CD4-positive, alpha-beta T cell treated with Interleukin-6 for 4 hours (primary cell): ENCODE measurements around the gene XAGE2.
A peak's percentile ranks its signal among the peaks of the same experiment; 100 is the strongest.
"Not testable (repeated sequence)": the region's sequence is repeated elsewhere in the genome, so short reads cannot be mapped to it uniquely, and the experiment has no call there.

Experiments
- DNase-seq: peaks from one replicate; pipeline ENCODE4 v3.0.0-alpha.2; 2020; ENCODE audit warnings: mixed read lengths

Gene XAGE2, protein sequence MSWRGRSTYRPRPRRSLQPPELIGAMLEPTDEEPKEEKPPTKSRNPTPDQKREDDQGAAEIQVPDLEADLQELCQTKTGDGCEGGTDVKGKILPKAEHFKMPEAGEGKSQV

DNA sequence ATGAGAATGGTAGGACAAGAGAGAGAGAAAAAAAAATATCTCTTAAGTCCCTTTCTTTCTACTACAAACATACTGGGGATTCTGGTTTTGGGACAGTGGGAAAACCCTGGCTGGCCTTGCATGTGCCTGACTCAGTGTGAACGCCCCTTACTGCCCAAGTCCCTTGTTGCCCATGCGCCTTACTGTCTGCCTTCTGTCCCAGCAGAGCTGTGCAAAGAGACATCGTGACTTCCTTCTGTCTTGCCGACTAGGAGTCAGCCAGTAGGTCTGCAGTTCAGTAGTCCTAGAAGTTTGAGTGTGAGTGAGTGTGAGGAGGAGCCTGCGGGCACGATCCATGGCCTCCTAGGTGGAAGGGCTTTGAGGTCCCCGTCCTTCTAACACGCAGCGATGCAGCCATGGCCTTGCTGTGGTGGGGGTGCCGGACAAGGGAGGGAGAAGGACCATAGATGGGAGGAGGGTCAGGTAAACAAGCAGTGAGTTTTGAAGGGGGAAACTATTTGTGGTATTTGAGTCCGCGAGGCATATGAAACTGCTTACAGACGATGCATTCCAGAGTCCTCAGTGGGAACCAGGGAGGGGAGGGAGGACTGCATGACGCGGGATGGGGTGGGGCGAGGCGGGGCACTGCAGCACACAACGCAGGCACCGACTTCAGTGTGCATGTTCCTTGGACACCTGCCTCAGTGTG lies at the start of gene XAGE2:
XAGE2 (plus strand) TSS at position 654 of the 688 bp plus-strand sequence. CDS start 994 bp downstream, outside the sequence.
- no peak for DNase-seq

DNA sequence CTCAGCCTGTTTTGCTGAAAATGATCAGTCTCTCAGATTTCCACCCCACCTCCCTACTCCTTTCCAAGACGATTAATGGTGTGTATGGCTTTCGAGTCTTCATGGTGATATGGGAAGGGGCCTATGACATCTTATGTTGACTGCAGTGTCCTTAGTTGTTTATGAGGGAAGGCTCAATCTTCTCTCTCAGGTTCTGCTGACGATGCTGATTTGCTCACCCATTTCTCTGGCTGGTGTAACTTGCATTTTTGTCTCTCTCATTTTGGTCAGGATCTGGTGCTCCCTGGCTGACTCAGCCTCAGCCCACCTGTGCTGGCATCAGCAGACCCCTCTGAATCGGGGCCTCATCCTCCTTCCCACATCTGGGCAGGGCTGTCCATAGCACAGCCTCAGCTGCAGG lies 31.4 kb upstream of the XAGE2 start:
- no peak for DNase-seq

DNA sequence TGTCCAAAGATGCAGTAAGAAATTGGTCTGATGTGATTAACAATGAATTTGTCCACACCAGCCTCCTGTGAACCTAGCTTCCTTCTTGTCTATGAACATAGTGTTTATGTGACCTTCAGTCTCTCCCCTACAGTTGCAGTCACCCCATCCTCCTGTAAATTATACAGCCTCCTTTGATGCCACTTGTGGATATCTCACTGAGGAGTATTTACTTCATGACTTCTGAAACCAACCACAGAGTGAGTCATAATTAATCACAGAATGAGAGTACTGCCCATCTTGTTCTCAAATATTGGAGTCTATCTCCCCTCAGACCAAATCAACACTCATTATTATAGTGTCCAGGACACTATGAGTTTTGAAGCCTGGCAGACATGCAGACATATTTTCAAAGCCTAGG lies 27.3 kb upstream of the XAGE2 start:
- DNase-seq, result no peak

DNA sequence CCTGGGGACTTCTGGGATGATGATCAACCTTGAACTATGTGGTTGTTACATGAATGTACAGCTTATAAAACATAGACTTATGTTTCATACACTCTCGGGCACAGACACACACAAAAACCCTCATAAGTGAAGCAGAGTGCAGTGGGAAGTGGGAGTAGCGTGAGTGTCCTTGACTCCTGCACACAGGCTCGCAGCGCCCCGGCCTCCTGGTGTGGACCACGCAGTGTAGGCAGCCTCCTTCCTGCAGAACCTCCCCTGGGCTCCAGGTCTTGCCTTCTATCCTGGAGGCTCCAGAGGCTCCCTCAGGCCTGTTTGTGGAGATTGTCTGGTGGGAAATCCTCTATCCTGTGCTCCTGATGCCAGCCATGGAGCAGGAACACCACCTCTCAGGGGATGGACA lies 25.7 kb upstream of the XAGE2 start:
- not testable (repeated sequence) for DNase-seq

DNA sequence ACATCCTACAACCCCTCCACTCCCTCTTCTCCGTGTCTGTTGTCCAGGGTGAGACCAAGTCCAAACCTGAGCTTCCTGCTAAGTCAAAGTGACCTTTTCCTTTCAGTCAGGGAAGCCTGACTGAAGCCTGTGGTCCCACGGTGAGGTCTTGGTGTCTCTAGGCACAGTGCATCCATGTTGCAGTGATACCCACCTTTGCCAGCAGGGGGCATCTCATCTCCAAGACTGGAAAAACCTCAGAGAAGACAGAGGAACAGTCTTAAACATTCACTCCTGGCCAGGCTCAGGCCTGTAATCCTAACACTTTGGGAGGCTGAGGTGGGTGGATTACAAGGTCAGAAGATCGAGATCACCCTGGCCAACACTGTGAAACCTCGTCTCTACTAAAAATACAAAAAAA lies 23.4 kb upstream of the XAGE2 start:
- peak; percentile 42 for DNase-seq

DNA sequence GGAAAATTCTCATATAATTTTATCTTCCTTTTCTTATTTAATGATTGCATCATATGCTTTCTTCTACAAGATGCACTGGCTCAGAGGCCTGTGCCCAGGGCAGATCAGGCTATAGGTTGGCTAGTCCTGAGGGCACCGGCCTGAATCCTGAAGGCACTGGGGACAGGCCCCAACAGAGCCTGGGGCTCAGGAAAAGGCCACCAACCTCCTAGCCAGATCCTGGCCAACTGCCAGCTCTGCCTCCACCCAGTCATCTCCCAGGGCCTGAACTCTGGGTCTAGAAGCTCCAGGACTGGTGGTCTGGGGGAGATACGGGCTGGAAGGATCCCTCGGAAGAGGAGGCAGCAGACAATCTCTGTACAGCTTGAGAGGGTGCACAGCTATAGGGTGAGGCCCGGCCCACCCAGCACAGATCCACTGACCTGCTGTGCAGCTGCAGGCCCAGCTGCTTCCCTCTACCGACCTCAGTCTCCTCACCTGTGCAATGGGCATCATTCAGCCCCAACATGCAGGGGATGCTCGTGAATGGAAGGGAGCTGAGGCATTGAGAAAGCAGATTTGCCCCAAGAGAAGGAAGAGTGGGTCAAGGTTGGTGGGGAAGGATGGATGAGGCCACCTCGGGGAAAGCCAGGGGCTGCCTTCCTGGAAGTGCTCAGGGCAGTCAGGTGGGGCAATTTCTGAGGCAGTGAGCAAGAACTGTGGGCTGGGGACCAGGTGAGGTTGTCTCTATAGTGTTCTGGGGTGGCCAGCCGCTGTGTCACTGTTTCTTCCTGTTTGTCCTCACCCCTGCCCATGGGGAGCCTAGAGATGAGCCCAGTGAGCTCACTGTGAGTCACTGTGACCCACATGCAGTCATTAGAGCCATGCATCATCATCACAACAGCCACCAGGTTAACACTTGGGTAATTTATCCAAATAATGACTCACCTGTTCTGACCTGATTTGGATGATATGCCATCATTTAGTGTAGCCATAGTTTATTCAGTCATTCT lies 22.4 kb upstream of the XAGE2 start:
- DNase-seq, result no peak

DNA sequence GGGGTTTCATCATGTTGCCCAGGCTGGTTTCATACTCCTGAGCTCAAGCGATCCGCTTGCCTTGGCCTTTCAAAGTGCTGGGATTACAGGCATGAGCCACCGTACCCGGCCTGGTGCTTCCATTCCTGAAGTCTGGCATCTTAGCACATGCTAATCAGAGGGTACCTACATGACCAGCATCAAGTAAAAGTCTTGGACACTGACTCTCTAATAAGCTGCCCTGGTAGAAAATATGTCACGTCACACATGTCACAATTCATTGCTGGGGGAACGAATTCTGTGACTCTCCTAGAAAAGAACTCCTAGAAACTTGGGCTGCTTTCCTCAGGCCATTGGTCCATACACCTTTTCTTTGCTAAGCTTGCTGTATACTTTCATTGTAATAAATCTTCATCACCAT lies 19.1 kb upstream of the XAGE2 start:
- DNase-seq, result no peak

DNA sequence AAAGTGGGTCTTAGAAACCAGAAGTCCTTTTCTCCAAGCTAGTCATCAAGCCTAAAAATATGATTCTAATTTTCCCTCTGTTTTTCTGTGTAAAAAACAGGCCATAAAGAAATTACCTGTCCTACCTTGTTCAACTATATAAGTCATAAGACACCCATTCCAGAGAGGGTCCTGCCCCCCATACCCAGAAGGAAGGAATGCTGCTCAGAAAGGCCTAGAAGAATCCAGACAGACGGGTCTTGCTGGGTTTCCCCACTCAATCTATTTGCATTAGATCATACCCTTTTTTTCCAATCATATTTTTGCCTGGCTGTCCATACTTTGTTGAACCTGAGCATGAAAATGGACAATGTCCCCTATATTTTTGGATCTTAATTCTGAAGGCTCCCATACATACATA lies 16.3 kb upstream of the XAGE2 start:
- DNase-seq, result no peak

DNA sequence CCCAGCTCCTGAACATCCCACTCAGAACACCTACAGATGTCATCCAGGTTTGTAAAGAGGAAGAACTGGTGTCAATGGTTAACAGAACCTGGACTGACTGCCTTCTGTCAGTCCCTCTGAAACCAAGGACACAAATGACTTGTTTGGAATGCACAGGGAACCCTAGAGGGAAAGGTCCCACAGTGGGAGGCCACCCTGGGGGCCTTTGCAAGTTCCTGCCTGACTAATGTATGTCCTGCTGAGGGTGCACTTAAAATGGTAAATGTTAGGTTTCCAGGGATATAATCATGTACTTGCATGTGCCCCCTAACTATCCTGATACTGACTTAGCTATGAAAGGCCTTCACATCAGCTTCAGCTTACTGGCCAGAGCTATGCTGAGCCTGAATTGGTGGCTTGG lies 15.0 kb upstream of the XAGE2 start:
- DNase-seq, result no peak

DNA sequence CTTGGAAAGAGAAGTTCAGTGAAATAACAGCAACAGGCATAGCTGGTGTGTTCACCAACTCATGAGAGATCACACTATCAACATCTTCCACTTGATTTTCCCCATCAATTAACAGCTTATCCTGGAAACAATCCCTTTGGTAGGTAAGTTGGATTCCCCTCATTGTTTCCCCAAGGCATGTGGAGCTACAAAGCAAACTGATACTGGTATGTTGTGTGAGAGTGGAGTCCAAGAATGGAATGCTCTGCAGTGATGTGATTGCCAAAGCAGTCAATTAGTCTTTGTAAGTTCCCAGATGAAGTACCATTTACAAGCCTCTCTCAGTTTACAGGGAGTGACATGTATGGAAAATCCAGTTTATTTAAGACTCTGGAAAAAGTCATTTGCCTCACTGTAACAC lies 13.7 kb upstream of the XAGE2 start:
- DNase-seq, result no peak

DNA sequence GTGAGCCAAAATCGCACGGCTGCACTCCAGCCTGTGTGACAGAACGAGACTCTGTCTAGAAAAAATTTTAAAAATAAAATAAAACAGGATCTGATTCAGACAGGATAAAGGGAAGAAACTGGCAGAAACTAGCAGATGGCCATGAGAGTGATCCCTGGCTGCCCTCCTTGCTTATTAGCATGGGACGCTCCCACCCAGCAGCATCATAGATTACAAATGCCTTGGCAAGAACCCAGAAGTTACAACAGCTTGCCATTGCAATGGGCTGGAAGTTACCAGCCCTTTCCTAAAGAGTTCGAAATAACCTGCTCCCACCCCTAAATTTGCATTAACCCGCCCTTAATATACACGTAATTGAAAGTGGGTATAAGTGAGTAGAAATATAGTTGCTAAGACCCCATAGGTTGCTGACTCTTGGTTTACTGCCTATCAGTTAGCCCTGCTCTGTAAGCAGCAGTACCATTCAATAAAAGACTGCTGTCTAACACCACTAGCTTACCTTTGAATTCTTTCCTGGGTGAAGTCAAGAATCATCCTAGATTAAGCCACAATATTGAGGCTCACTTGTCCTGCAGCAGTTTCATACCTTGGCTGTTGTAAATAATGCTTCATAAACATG lies 9.1 kb upstream of the XAGE2 start:
- no peak for DNase-seq

DNA sequence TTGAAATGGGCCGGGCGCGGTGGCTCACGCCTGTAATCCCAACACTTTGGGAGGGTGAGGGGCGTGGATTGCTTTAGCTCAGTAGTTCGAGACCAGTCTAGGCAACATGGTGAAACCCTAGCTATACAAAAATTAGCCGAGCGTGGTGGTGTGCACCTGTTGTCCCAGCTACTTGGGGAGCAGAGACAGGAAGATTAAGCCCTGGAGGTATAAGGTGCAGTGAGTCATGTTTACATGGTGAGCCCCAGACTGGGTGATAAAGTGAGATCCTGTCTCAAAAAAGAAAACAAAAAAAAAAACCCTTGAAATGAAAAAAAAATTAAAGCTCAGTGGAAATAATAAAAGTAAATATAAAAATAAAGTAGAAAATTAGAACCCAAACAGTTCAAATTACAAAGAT lies 6.9 kb upstream of the XAGE2 start:
- DNase-seq, result no peak

DNA sequence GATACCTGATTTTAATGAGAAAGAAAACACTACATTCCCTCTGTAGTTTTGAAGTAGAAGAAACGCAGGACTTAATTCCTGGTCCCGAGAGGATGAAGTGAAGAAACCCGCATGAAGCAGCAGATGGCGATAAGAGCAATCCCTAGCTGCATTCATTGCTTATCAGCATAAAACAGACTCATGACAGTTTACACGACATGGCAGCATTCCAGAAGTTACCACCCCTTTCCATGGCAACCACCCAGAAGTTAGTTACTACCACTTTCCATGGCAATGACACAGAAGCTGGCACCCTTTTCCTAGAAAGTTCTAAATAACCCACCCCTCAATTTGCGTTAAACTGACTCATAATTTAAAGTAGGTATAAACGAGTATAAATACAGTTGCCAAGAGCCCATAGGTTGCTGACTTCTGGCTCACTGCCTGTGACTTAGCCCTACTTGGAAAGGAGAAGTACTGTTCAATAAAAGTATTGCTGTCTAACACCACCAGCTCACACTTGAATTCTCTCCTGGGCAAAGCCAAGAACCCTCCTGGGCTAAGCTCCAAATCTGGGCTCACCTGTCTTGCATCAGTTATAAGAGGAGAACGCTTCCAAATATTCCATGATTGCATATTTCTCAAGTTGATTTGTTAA lies 5.5 kb upstream of the XAGE2 start:
- no peak for DNase-seq

DNA sequence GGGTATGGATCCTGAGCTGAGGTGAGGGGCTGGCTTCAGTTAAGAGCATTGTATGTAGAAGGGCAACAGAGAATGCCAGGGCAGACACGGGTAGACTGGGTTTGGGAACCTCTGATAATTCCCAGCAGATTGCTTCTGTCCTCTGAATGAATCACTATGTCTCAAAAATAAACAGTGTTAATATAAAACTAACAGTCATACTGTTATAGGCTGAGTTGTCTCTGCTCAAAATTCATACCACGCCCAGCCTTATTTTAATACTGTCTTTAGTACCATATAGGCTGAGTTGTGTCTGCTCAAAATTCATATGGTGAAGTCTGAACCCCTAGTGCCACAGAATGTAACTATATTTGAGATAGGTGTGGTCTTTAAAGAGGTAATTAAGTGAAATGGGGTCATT lies 10.0 kb downstream of the XAGE2 start:
- no peak for DNase-seq

DNA sequence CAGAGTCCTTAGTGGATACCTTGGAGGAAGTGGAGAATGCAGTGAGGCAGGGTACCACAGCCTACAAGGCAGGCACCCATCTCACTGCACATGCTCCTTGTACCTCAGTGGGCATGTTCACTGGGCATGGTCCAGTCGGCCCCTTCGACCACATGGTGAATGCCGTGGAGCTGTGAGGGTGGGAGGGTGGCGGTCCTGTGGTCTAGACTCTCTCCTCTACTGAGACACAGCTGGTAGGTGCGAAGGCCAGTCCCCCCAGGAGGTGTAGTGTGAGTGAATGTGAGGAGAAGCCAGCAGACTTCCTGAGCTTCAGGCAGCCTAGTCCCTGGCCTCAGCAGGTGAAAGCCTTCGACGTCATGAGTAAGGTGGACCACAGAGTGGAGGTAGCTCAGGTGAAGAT lies 12.2 kb downstream of the XAGE2 start:
- DNase-seq, result no peak

DNA sequence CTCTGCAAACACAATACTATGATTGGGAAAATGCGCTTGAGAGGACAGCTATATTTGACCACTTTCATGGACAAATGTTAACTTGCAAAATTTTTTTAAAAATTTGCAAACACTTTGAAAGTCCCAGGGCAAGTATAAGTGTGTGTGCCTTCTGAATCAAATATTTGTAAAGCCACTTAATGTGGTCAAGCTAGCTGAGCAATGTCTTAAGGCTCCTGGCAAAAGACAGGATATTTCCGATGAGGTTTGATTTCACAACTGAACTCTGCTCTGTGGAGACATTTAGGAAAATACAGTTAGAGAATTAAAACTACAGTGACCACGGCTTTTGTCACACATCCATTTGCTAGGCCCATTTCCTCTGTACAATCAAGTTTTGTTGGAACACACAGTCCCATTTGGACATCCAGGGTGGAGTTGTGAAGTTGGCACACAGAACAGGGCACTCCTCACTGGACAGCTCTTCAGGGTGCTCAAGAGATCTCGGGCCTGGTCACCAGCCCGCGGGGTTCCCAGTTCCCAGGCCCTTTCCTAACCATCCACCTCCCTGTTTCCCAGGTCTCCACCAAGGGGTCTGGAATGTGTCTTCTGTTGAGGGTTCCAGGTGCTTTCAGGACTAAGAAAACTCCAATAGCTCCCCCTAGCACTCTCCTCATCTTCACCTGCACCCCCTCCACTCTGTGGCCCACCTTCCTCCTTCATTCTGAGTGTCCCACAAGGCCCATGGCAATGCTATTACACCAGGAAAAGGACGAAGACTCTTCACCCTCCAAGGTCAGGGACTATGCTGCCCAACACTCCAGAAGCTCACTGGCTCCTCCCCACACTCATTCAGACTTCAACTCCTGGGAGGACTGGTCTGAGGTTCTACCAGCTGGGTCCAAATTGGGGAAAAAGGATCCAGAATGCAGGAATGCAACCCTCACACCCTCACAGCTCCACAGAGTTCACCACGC lies 41.9 kb downstream of the XAGE2 start:
- DNase-seq, result no peak

DNA sequence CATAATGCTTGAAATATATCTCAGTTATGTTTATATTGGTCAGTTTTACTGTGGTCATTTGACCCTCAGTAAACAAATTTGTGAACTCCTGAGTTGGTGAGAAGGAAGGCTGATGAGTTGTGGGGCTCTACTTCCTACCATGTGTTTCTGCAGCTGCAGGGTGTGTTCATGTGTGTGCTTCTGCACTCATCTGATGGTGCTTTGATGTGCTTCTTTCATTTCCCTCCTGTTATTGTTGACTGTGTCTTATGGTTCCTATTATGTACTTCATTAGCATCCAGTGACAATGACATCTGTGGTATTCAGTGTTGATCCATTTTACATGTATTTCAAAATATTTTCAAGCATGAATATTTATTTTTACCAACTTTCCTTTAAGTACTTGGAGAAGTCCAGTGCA lies 46.5 kb downstream of the XAGE2 start:
- no peak for DNase-seq

DNA sequence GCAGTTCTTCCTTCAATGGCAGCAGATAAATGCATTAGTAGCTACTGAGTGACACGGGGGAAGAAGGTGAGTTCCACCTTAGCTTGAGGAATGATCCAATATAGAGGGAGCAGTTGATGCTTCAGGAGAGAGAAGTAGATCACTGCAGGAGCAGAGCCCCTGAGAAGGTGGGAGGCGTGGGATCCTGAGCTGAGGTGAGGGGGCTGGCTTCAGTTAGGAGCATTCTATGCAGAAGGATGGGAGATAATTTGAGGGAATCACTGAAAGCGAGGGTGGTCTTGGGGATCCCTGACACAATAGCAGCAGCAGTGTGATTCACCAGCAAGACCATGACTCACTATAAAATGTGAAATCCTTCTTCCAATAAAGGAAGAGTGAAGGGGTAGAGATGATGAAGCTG lies 48.0 kb downstream of the XAGE2 start:
- no peak for DNase-seq

DNA sequence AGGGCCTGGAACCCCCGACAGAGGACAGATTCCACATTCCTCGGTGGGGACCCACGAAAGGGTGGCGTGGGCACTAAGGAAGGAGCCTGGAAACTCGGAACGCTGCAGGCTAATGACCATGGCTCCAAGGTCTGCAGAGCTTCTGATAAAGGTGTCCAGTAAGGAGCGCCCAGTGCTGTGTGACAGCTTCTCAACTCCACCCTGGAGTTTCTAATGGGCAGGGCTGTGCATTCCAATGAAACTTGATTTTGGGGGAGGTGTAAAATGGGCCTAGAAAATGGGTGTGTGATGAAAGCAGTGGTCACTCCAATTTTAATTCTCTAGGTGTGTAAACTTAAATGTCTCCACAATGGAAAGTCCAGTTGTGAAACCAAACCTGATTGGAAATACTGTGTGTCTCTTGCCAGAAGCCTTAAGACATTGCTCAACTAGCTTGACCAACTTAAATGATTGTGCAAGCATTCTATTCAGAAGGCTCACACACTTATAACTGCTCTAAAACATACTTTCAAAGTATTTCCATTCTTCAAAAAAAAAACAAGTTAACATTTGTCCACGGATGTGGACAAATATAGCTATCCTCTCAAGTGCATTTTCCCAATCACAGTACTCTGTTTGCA lies 52.1 kb downstream of the XAGE2 start:
- no peak for DNase-seq

DNA sequence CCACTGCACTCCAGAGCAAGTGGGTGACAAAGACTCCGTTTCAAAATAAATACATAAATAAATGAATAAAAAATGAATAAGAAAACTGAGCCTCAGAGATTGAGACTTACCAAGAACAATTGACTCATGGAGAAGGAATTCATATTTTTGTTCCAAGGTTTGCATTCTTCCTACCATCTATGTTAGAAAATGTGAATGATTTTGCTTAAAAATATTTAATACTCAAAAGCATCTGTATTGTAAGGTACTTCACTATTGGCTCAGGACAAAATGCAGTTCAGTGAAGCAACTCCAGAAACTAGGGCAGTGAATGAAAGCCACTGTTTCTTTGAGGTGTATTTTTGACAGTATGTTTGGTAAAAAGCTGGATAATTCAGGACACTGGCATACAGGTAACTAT lies 54.1 kb downstream of the XAGE2 start:
- no peak for DNase-seq

DNA sequence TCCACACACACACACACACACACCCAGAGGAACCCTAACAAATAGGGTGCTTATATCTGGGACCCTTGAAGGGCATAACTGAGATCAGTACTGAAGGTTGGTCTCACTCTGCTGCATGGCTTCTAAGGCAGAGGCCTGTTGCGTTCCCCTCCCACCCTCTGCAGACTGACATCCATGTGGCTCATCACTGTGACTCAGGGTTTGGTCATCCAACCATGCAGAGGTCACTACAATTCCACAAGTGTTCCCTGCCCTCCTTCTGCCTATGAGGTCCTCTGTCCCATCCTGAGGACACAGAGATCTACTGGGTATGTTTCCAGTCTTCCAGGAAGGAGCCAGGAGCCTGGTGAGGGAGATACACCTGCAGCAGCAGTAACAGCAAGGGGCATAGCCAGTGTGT lies 55.8 kb downstream of the XAGE2 start:
- DNase-seq, result no peak
